Mesodermal cell (in vitro differentiated cells): ENCODE measurements around the gene MED27.

Experiments
- H3K27ac ChIP-seq: 2 replicates; pipeline ENCODE4 v1.7.0; 2013; ENCODE audit warnings: mild to moderate bottlenecking, low read depth, low read length, moderate library complexity; ENCODE audit not compliant: severe bottlenecking
- H3K36me3 ChIP-seq: 2 replicates; pipeline ENCODE4 v1.7.1; 2013; ENCODE audit warnings: mild to moderate bottlenecking, low read length, moderate library complexity; ENCODE audit not compliant: control insufficient read depth, insufficient read depth
- H3K4me1 ChIP-seq: one replicate; pipeline ENCODE4 v1.7.1; 2013; ENCODE audit warnings: mild to moderate bottlenecking, low read length; ENCODE audit not compliant: insufficient read depth, control insufficient read depth, poor library complexity, severe bottlenecking
- H3K4me3 ChIP-seq: 2 replicates; pipeline ENCODE4 v1.7.0; 2013; ENCODE audit warnings: low read length, control low read depth, mild to moderate bottlenecking; ENCODE audit not compliant: insufficient read depth, poor library complexity, severe bottlenecking; ENCODE audit errors: extremely low read depth
- H3K9me3 ChIP-seq: 2 replicates; pipeline ENCODE4 v1.7.1; 2013; ENCODE audit warnings: mild to moderate bottlenecking, low read length, moderate library complexity; ENCODE audit not compliant: control insufficient read depth
- WGBS, 2 experiments: methylation state at CpG; one replicate each; pipeline ENCODE4 v1.1.5; 2013; ENCODE audit warnings: missing lambda C conversion rate in 2 of 2; ENCODE audit not compliant: insufficient coverage in 2 of 2; 5-methylcytosine and 5-hydroxymethylcytosine counted together

The MED27 gene

GRCh38 chr9:131854896-131855613 lies 224.6 kb downstream of the MED27 start:
- 63 to 67% methylated on average over 17 to 20 of the region's 21 CpGs for WGBS, 2 experiments
- Histone ChIP-seq H3K9me3 (no peaks in the 10 kb centered on the region), H3K4me3 (no peak overlapping the region), H3K4me1 (no peaks in the 10 kb centered on the region), H3K36me3 (no peaks in the 10 kb centered on the region), H3K27ac (no peak overlapping the region)

- no peaks in the 10 kb centered on the region for H3K36me3 ChIP-seq
- WGBS, 2 experiments: 79 to 96% methylated on average over 7 of the region's 8 CpGs
- H3K4me1 ChIP-seq: no peaks in the 10 kb centered on the region
- H3K9me3 ChIP-seq: no peaks in the 10 kb centered on the region
- H3K4me3 ChIP-seq: no peak overlapping the region
- H3K27ac ChIP-seq: no peak overlapping the region
Observed at GRCh38 chr9:131854334-131854733, 225.3 kb downstream of the MED27 start.

GRCh38 chr9:131853434-131853833 lies 226.2 kb downstream of the MED27 start:
- Histone ChIP-seq H3K36me3 (no peaks in the 10 kb centered on the region), H3K4me3 (no peak overlapping the region), H3K9me3 (no peaks in the 10 kb centered on the region), H3K4me1 (no peaks in the 10 kb centered on the region), H3K27ac (no peak overlapping the region)
- 88 to 91% methylated on average over 6 to 7 of the region's 7 CpGs for WGBS, 2 experiments

- no peaks in the 10 kb centered on the region for H3K36me3 ChIP-seq
- 68 to 70% methylated on average over 7 of the region's 7 CpGs for WGBS, 2 experiments
Observed at GRCh38 chr9:131851414-131851813, 228.3 kb downstream of the MED27 start.

GRCh38 chr9:131849391-131849790 lies 230.3 kb downstream of the MED27 start:
- 95 to 97% methylated on average over 17 to 18 of the region's 18 CpGs for WGBS, 2 experiments
- no peak overlapping the region for H3K4me3 ChIP-seq
- no peaks in the 10 kb centered on the region for H3K36me3 ChIP-seq
- H3K27ac ChIP-seq: no peak overlapping the region
- no peaks in the 10 kb centered on the region for H3K9me3 ChIP-seq
- H3K4me1 ChIP-seq: no peaks in the 10 kb centered on the region

More at GRCh38 chr9:131851414-131851813, 228.3 kb downstream of the MED27 start:
- H3K4me1 ChIP-seq: no peaks in the 10 kb centered on the region
- no peaks in the 10 kb centered on the region for H3K9me3 ChIP-seq
- H3K27ac ChIP-seq: no peak overlapping the region
- H3K4me3 ChIP-seq: no peak overlapping the region

GRCh38 chr9:131848570-131849160 lies 231.0 kb downstream of the MED27 start:
- H3K4me3 ChIP-seq: no peak overlapping the region
- H3K27ac ChIP-seq: no peak overlapping the region
- no peaks in the 10 kb centered on the region for H3K9me3 ChIP-seq
- WGBS, 2 experiments: 93 to 95% methylated on average over 34 to 35 of the region's 35 CpGs
- H3K4me1 ChIP-seq: no peaks in the 10 kb centered on the region
- H3K36me3 ChIP-seq: no peaks in the 10 kb centered on the region

GRCh38 chr9:131847665-131848354 lies 231.9 kb downstream of the MED27 start:
- H3K36me3 ChIP-seq: no peaks in the 10 kb centered on the region
- no peaks in the 10 kb centered on the region for H3K9me3 ChIP-seq
- no peak overlapping the region for H3K4me3 ChIP-seq
- H3K4me1 ChIP-seq: no peaks in the 10 kb centered on the region
- WGBS, 2 experiments: 92 to 93% methylated on average over 18 of the region's 18 CpGs
- H3K27ac ChIP-seq: no peak overlapping the region

- Histone ChIP-seq H3K4me1 (no peaks in the 10 kb centered on the region), H3K4me3 (no peak overlapping the region), H3K36me3 (no peaks in the 10 kb centered on the region), H3K9me3 (no peaks in the 10 kb centered on the region), H3K27ac (no peak overlapping the region)
- 92 to 97% methylated on average over 21 to 25 of the region's 29 CpGs for WGBS, 2 experiments
Observed at GRCh38 chr9:131845305-131846298, 234.1 kb downstream of the MED27 start.

- 96 to 100% methylated on average over 1 to 4 of the region's 4 CpGs for WGBS, 2 experiments
- Histone ChIP-seq H3K36me3 (no peaks in the 10 kb centered on the region), H3K9me3 (no peaks in the 10 kb centered on the region), H3K4me1 (no peaks in the 10 kb centered on the region), H3K4me3 (no peak overlapping the region), H3K27ac (no peak overlapping the region)
Observed at GRCh38 chr9:131844745-131845118, 234.9 kb downstream of the MED27 start.

GRCh38 chr9:131843989-131844744 lies 235.5 kb downstream of the MED27 start:
- H3K27ac ChIP-seq: no peak overlapping the region
- 94 to 95% methylated on average over 27 to 31 of the region's 33 CpGs for WGBS, 2 experiments
- no peaks in the 10 kb centered on the region for H3K4me1 ChIP-seq
- H3K4me3 ChIP-seq: no peak overlapping the region
- no peaks in the 10 kb centered on the region for H3K9me3 ChIP-seq
- no peaks in the 10 kb centered on the region for H3K36me3 ChIP-seq
